ENCODE measurements around the gene TMEM123.

The TMEM123 gene

GRCh38 chr11:102421261-102421660 lies 31.3 kb downstream of the TMEM123 start:
- DNase-seq, result no peak

- no peak for DNase-seq
Measured at GRCh38 chr11:102420547-102420946, 32.0 kb downstream of the TMEM123 start.

- no peak for DNase-seq
Measured at GRCh38 chr11:102419181-102419580, 33.4 kb downstream of the TMEM123 start.

- no peak for DNase-seq
Measured at GRCh38 chr11:102416976-102417375, 35.6 kb downstream of the TMEM123 start.

GRCh38 chr11:102415304-102415916 lies 37.2 kb downstream of the TMEM123 start:
- no peak for DNase-seq

GRCh38 chr11:102414559-102414958 lies 38.0 kb downstream of the TMEM123 start:
- DNase-seq, result no peak

GRCh38 chr11:102413497-102413896 lies 39.1 kb downstream of the TMEM123 start:
- peak; percentile 42 for DNase-seq

GRCh38 chr11:102411142-102411541 lies 41.4 kb downstream of the TMEM123 start:
- no peak for DNase-seq

GRCh38 chr11:102410382-102410784 lies 42.2 kb downstream of the TMEM123 start:
- no peak for DNase-seq

- DNase-seq, result no peak
Measured at GRCh38 chr11:102408339-102408738, 44.2 kb downstream of the TMEM123 start.

GRCh38 chr11:102407901-102408300 lies 44.7 kb downstream of the TMEM123 start:
- no peak for DNase-seq

- no peak for DNase-seq
Measured at GRCh38 chr11:102406099-102406498, 46.5 kb downstream of the TMEM123 start.

GRCh38 chr11:102405501-102405900 lies 47.1 kb downstream of the TMEM123 start:
- no peak for DNase-seq

GRCh38 chr11:102402548-102402947 lies 50.0 kb downstream of the TMEM123 start:
- no peak for DNase-seq

GRCh38 chr11:102401905-102402304 lies 50.7 kb downstream of the TMEM123 start:
- no peak for DNase-seq

GRCh38 chr11:102400603-102401002 lies 52.0 kb downstream of the TMEM123 start:
- DNase-seq, result no peak

GRCh38 chr11:102399189-102399588 lies 53.4 kb downstream of the TMEM123 start:
- peak; percentile 10 for DNase-seq

- no peak for DNase-seq
Measured at GRCh38 chr11:102398297-102398696, 54.3 kb downstream of the TMEM123 start.

- DNase-seq, result no peak
Measured at GRCh38 chr11:102396708-102397563, 55.6 kb downstream of the TMEM123 start.

GRCh38 chr11:102395720-102396393 lies 56.7 kb downstream of the TMEM123 start:
- no peak for DNase-seq

GRCh38 chr11:102393272-102393730 lies 59.3 kb downstream of the TMEM123 start:
- peak; percentile 15 for DNase-seq

- DNase-seq, result no peak
Measured at GRCh38 chr11:102391549-102392237, 60.9 kb downstream of the TMEM123 start.

All from CD4-positive, alpha-beta T cell treated with Interleukin-6 for 4 hours (primary cell).